HG03025 (cell line): ENCODE results near the gene CLASP1.
"Not testable (repeated sequence)": the region's sequence is repeated elsewhere in the genome, so short reads cannot be mapped to it uniquely, and the experiment has no call there.

Experiments
- ATAC-seq: cut with Tn5 transposase; IDR thresholded peaks from one replicate; pipeline ENCODE4 v1.9.1; 2021; ENCODE audit warnings: mild to moderate bottlenecking, moderate library complexity; ENCODE audit not compliant: unreplicated experiment, low FRiP score

Gene CLASP1

DNA sequence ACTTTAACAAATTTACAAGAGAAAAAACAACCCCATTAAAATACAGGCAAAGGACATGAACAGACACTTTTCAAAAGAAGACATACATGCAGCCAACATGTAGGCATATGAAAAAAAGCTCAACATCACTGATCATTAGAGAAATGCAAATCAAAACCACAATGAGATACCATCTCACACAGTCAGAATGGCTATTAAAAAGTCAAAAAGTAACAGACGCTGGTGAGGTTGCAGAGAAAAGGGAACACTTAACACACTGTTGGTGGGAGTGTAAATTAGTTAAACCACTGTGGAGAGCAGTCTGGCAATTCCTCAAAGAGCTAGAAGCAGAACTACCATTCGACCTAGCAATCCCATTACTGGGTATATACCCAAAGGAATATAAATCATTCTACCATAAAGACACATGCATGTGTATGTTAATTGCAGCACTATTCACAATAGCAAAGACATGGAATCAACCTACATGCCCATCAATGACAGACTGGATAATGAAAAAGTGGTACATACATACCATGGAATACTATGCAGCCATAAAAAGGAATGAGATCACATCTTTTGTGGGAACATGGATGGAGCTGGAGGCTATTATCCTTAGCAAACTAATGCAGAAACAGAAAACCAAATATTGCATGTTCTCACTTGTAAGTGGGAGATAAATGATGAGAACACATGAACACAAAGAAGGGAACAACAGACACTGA is 96.6 kb downstream of the CLASP1 start:
- ATAC-seq: not testable (repeated sequence)

DNA sequence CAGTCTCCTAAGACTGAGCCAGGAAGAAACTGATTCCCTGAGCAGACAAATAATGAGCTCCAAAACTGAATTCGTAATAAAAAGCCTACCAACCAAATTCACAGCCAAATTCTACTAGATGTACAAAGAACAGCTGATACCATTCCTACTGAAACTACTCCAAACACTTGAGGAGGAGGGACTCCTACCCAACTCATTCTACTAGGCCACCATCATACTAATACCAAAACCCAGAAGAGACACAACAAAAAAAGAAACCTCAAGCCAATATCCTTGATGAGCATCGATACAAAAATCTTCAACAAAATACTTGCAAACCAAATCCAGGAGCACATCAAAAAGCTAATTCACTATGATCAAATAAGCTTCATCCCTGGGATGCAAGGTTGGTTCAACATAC is 98.6 kb downstream of the CLASP1 start:
- no peak for ATAC-seq

DNA sequence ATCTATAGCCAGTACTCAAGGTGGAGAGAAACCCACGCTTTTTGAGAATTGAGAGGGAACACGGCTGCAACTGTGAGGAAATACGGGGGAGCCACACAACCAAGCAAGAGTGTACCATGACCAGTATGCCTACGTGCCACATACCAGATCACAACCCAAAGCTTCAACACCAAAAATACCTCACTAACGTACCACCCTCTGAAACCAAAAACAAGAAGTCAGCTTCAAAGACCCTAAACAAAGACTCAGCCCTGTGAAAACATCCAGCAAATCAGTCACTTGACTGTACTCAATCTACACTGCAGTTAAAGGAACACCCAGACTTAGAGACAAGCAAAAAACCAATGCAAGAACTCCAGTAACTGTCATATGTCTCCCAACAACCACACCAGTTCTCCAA is 101.6 kb downstream of the CLASP1 start:
- no peak for ATAC-seq

DNA sequence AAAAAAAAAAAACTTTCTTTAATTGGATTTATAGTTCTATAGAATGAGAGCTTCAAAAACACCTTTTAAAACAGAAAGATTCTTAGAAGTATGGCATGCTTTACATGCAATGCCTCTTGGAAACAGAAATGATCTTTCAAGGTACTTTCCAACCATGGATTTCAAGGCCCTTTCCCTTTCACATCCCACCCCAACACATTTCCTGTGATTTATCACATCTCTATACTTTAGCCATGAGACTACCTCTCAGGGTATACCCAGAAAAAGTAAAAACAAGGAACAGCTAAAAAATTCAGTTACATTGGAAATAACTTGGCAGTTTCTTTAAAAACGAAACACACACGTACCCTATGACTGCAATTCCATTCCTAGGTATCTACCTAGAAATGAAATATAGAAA is 103.3 kb downstream of the CLASP1 start:
- ATAC-seq: no peak

DNA sequence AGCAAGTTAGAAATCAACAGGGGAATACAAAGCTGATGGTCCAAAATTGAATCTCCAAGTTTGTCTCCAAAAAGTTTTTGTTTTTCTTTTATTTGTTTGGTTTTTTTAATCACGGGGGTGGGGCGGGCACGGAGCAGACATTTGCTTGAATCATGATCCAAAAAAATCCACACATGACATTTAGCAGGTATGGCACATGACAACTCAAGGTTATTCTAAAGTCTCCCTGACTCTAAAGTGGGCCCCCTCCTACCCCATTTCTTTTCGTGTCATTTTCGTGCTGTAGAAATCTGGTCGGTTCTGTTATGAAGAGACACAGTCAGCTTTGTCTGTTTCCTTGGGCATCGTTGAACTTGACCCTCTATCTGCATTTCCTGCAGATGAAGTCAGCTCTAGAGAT is 104.0 kb downstream of the CLASP1 start:
- no peak for ATAC-seq

DNA sequence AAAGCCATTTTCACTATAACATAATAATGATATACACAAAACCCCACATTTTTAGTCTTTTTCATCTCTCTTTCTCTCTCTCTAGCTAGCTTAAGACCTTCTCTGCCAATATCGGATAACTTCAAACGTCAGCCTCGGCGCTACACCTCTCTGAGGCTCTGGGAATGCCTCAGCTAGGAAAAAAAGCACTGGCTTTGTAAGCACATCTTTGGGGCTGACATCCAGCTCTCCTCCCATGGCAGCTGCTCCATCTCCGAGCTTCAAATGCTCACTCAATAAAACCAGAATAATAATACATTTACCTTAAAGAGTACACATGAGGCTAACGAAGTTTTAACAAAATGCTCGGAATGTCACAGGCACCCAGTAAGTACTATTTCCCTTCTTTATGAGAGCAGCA is 107.8 kb downstream of the CLASP1 start:
- no peak for ATAC-seq

DNA sequence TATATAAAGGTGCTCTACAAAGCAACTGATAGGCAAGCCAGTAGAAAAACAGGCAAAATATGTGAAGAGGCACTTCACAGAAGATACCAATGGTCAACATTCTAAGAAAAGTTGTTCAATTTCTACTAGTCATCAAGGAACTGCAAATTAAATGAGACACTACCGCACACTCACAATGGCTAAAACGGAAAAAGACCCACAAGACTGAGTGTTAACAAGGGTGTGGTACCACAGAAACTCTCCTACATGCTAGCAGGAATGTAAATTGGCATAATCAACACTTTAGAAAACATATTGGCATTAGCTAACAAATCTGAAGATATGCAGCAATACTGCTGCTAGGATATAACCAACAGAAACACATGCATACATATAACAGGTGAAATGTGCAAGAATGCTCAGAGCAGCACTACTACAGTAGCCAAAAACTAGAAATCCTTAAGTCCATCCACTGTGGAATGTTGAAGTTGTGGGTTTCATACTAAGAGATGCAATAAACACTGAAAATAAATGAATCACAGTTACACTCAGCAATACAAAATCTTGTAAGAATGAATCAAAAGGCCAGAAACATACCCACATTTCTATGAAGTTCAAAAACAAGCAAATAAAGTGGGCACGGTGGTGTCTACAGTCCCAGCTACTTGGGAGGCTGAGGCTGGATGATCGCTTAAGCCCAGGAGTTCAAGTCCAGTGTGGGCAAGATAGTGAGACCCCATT is 109.4 kb downstream of the CLASP1 start:
- no peak for ATAC-seq

DNA sequence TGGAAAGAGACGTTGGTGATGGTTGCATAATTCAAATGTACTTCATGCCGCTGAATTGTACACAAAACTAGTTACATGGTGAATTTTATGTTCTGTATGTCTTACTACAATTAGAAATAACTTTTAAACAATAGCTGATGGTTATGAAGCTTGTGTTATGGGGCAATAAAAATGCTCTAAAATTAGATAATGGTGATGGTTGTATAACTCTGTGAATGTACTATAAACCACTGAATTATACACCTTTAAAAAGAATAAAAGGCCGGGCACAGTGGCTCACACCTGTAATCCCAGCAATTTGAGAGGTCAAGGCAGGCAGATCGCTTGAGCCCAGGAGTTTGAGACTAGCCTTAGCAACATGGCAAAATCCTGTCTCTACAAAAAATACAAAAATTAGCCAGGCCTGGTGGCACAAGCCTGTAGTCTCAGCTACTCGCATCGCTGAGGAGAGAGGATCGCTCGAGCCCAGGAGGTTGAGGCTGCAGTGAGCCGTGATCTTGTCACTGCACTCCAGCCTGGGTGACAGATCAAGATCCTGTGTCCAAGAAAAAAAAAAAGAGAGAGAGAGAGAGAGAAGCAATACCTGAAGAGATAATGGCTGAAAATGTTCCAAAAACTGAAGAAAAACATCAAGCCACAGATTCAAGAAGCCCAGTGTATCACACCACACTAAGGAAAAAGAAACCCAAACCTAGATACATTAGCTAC is 112.3 kb downstream of the CLASP1 start:
- ATAC-seq: no peak

DNA sequence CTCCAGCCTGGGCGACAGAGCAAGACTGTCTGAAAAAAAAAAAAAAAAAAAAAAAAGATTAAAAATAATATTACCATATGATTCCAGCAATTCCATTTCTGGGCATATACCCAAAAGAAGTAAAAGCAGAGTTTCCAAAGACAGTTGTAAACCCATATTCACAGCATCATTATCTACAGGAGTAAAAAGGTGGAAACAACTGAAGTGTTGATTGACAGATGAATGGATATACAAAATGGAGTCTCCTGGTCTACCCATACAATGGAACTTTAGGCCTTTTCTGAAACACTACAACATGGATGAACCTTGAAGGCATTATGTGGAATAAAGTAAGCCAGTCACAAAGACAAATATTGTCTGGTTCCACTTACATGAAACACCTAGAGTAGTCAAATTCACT is 112.9 kb downstream of the CLASP1 start:
- no peak for ATAC-seq

DNA sequence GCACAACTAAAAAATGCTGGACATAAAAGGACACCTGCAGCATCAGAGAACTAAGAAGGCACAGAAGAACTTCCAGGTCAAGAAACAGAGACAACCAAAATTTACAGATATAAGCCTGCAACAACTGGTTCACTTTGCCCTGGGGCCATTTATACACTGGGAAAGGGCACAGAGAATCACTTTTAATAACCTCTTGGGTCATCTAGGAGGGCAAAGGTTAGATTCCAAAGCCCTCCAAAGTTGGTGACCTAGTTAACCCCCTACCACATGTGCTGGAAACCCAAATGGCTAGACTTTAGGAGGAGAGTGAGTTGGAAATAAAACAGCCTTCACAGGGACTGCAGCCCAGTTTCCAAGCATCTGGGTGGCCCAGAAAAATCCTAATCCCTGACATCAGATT is 115.3 kb downstream of the CLASP1 start:
- no peak for ATAC-seq

DNA sequence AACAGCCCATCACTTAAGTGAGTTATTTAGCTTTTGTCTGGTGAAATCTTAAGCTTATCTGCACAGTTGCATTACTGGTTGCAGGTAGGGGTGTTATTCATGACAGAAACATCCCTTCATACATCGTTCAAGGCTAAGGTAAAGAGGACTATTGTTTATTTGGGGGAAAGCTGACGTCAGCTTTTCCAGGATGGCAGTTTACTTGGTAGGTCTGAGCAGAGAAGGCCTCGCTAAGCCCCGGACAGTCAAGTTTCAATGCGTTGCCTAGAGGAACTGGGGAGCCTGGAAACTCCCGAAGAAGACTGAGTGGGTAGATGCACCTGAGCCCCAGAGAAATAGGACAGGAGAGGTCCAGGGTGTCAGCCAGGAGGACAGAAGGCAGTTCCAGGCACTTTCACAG is 116.4 kb downstream of the CLASP1 start:
- ATAC-seq: no peak

DNA sequence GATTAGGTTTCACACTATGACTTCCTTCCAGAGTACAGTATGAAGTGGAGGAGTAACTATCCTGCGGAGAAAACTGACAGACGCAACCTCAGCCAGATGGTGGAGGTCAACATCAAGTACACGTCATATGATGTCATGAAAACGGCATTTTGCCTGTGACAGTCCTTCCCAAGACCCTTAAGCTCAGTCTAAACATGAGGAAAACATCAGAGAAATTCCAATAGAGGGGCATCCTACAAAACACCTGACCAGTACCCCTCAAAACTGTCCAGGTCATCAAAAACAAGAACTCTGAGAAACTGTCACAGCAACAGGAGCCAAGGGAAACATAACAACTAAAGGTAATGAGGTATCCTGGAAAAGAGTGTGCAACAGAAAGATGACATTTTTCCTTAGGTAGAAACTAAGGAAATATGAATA is 116.9 kb downstream of the CLASP1 start:
- ATAC-seq: no peak

DNA sequence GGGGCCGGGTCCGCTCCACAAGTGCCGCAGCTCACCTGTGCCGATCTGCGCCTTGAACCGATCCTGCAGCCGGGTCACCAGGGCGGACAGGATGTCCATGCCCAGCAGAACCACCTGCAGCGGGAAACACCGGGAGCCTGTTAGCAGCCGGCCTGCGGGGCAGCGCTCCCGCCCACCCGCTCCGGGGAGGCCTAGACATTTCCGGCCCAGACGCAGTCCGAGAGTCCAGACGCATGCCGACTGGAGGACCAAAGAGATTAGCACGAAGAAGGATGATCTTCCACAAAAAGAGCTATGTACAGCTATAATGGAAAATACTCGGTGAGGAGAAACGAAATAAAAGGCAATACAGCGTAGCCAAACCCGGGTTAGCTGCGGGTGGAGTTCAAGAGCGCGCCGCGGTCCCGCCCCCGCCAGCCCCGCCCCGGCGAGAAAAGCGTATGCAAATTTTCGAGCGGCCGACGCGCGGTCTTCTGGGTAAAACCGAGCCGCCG is 119.0 kb downstream of the CLASP1 start:
- peak; percentile 57 for ATAC-seq

DNA sequence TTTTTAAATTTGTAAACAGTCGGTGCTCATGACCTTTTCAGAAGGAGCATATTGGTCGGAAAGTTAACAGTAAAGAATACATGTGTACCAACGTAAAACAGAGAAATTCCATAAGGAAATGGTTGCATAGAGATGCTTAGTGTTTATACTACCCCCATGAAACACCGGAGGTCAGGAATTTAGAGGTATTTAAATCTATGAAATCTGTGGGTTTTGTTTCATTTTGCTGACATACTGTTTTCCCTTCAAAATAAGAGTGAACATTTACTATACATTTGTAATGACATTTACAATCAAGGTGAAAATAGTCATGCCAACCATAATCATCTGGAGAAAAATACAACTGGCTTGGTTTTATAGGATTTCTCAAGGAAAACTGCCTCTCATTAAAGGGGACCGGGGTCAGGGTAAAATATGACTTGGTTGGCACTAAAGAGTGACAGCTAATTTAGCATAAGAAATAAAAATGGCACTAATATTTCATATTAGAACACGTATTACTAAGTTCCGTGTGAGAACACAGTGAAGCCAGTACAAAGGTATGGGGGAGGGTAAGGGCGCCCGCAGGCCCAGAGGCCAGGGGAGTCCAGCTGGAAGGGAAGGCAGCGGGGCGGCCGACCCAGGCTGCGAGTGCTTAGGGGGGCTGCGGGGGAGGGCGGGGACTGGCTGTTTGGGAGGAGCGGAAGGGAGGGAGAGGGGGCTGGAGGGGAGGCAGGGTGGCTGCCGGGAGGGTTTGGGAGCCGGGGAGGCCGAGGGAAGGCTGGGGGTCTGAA is 119.6 kb downstream of the CLASP1 start:
- peak; percentile 2 for ATAC-seq

DNA sequence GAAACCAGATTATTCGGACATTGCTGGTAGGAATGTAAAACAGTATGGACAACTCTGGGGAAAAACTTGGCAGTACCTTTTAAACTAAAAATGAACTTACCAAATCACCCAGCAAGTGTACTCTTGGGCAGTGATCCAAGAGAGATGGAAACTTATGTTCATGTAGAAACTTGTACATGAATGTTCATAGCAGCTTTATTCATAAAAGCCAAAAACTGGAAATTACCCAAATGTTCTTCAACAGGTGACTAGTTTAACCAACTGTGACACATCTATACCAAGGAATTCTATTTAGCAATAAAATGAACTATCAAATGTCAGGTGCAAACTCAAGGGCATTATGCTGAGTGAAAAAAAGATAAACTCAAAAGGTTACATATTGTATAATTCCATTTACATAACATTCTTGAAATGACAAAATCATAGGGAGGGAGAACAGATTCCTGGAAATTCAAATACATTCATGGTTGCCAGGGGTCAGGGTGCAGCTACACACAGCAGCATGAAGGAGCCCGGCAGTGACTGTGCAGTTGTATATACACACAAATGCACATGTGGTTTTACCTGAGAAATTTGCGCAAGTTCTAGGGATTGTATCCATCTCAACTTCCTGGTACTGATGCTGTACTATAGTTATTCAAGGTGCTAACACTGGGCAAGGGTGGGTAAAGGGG is 122.1 kb downstream of the CLASP1 start:
- ATAC-seq: no peak

DNA sequence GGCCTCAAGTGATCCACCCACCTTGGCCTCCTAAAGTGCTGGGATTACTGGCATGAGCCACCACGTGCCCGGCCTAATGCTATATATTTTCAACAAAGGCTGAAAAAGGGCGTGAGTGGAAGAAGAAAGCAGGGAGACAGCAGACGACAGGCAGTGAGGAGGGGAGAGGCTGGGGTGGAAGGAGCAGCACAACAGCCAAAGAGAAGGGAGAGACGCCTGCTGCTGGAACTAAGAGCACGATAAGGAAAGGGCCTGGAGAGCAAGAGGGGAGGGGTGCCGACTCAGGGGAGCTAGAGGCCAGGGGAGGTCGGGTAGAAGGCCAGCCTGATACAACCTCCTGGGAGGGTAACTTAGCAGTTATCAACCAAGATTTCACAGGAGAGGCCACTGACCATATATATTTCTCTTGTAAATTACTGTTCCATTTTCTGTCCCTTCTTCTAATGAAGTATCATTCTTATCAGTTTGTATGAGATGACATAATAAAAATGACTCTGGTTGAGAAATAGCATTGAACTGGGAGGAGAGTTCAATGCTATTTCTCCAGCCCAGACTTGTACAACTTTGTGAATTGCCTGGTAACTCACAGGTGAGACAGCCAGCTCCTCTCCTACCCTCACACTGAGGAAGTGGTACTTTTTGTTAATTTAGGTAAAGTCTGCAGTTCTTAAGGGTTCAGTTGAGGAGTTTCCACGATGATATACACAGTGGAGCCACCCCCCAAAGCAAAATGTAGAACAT is 124.4 kb downstream of the CLASP1 start:
- ATAC-seq: no peak

DNA sequence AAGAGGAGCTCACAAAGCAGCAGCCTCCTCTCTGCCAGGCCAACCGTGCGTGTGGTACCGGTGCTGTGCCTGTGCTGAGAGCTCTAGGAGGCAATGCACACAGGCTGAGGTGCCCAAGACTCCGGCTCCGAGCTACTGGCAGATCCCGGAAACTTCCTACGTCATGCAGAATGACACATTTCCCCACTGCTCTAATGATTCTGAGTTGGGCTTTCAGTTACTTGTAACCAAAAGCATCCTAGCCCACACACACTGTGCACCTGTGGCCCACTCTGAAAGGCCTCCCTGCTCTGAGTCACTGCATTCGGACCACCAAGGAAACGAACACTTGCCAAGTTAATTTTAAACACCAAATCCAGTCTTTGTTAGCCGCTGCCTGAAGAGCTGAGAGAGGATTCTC is 127.9 kb downstream of the CLASP1 start:
- ATAC-seq: no peak

DNA sequence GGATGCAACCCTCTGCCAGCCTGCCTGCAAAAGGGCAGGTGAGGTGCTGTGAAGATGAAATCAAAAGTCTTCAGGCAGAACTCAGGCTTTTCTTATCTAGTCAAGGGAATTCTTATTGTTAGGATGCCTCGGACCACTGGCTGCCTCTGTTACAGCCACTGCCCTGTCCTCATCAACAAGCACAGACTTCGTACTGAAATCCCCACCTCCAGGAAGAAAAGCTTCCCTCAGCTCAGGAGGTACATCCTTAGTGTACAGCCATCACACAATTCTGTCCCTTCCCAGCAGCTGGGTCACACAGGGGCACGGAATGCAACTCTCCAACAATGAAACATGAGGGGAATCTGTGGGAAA is 128.6 kb downstream of the CLASP1 start:
- ATAC-seq: no peak

DNA sequence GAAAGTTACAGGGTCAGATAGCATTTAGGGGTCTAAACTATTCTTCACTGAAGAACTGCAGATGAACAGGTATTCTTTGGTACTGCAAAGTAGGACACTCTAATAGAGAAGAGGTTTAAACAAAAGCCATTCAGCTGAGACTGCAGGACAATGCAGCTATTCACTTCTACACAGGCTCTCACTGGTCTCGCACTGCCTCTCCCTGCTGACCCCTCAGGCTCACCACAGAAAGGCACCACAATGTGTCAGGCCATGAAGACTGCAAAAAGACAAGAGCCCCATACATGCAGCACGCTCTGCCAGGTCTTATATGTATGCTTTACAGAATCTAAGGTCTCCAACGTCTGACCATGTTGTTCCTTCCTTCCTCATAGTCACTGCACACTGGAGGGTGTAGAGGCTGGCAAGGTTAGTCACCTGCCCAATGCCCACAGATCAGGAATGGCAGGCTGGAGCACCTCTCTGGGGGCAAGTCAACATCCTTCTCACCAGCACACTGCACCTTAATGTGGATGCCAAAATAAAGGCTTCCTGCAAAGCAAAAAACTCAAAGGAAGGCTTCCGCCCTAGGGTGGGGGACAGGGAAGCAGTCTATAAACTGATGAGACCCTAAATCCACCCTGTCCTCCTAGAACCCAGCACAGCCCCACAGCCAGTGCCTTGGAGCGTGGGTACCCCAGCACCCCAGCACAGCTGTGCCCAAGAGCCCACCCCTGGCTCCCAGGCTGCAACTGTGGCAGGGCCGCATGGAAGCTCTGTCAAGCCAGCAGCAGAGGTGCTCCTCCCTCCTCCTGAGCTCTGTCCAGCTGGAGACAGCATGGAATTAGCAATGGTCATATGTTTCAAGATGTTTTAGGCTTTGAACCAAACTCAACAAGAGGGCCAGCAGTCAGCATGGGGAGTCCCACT is 129.3 kb downstream of the CLASP1 start:
- ATAC-seq: no peak
